GM19239 (cell line): ENCODE measurements around the gene NUB1.

Experiments
- DNase-seq: peaks from one replicate; pipeline ENCODE4 v3.0.0; 2011; ENCODE audit warnings: low spot score; ENCODE audit not compliant: insufficient read length
- FAIRE-seq: peaks from 2 replicates; lab custom pipeline; 2011; peaks lifted over from hg19 to GRCh38; lab: Jason Lieb, UNC

NUB1 gene

DNA sequence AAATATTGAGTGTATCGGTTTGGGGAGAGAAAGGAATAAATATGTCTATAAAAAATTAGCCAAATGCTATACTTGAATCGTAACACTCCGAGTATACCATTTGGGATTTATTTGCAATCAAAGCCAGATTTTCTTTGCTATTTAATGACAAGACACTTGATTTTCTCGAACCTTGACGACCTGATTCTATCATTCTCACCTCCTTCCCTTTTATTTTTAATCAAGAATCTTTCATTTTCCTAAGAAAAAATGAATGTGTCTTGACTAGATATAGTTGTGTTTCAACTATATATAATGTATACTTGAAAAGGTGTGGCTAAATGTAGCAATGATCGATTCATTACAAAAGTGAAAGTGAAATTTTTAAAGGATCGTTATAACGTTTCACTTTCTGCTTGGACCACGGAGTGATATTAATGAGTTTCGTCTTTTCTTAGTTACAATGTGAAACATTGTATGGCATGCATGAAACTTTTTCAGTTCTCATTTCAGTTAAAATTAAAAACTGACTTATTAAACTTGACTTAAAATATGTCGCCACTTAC is 562 bp downstream of the NUB1 start:
- peak; percentile 65 for FAIRE-seq
- DNase-seq = no peak

- no peak for FAIRE-seq
- no peak for DNase-seq
Measured at GRCh38 chr7:151342811-151343210, 1.2 kb downstream of the NUB1 start.

GRCh38 chr7:151343516-151343915 is 1.9 kb downstream of the NUB1 start:
- no peak for DNase-seq
- no peak for FAIRE-seq

DNA sequence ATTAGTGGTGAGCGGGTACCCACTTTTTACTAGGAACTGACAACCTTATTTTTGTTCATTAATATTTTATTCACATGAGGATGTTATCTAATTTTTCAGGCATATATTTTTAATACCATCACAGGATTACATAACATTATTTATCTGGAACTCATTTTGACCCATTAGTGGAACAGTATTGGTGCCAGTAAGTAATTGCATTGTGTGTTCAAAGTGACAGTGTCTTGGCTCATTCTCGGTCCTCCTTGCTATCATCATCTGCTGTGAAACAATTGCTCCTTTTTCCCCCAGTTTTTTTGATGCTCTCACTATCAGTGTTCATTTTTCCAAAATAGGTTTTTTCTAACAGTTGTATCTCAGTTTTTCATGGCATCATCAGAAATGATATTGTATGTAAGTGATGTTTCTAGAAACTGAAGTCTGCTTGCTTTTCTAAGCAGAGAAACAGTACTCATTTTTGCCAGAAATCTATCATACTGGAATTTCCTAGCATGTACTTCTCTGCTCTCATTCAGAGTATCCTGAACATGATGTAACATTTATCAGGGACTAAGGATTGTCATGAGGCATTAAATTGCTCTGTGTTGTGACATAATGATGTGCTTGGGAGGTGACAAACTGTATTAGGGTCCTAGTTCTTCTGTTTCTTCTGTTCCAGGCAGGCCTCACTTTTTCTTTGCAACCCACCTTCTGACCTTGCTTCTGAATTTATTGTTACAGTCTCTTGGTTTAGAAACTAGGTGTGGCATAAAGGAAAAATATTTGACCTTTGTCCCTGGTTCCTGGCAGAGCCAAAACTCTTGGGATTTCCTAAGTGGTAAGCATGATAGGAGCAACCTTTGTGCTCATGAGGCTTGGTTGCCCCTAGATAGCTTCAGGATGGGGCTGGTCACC is 4.2 kb downstream of the NUB1 start:
- no peak for DNase-seq
- no peak for FAIRE-seq

DNA sequence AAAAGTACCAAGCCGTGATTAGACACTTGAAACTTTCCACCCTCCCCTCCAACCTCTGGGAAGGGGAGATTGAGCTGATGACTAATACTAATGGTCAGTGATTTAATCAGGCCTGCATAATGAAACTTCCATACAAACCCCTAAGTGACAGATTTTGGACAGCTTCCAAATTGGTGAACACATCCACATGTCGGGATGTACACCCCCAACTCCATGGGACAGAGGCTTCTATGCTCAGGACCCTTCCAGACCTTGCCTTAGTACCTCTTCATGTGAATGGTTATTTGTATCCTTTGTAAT is 4.8 kb downstream of the NUB1 start:
- no peak for DNase-seq
- FAIRE-seq = no peak

GRCh38 chr7:151347200-151347599 is 5.6 kb downstream of the NUB1 start:
- FAIRE-seq (no peak), DNase-seq (no peak)

DNA sequence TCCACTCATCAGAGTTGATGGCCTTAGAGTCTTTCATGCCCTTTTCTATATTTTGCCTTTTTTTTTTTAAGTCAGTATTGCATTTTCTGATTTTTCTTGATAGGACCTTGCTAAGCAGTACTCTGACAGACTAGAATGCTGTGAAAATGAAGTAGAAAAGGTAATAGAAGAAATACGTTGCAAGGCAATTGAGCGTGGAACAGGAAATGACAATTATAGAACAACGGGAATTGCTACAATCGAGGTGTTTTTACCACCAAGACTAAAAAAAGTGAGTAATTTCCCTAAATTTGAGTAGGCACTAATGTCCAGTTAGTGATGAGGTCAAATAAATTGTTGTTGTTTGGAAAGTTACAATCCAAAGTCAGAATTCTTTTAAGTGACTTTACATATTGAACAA is 7.4 kb downstream of the NUB1 start:
- FAIRE-seq (no peak), DNase-seq (no peak)

DNA sequence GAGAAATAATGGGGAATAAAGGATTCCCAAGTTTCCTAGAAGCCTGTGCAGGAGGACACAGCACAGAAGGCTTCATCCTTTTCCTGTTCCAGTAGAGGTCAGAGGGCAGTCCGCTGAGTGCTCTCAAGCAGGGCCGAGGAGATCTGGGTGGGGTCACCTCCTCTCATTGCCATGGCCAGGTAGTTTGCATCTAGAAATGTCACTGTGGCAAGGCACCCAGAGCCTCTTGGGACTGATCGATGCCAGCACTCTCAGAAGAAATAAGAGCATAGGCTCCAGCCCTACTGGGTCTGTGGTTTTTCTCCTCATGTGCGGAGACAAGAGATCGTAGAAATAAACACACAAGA is 7.9 kb downstream of the NUB1 start:
- FAIRE-seq = no peak
- DNase-seq = no peak

DNA sequence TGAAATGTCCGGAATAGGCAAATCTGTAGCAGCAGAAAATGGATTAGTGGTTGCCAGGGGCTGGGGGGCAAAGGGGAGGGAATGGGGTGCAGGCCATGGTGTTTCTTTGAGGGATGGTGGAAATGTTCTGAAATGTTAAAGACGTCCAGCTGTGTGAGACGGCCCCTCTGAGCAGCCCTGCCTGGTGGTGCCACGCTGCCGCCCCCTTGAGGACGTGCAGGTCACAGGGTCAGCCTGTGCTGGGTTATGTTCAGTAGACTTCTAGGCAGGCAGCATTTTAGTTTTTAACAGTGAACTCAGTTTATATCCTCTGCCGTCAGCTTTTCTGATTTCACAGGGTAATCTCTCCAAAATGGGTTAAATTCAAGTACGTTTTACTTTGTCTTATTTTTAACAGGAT is 9.4 kb downstream of the NUB1 start:
- peak; percentile 33 for FAIRE-seq

GRCh38 chr7:151351967-151352366 is 10.4 kb downstream of the NUB1 start:
- peak; percentile 70 for FAIRE-seq
- no peak for DNase-seq

More for the DNA sequence above, 9.4 kb downstream of the NUB1 start:
- DNase-seq = no peak

DNA sequence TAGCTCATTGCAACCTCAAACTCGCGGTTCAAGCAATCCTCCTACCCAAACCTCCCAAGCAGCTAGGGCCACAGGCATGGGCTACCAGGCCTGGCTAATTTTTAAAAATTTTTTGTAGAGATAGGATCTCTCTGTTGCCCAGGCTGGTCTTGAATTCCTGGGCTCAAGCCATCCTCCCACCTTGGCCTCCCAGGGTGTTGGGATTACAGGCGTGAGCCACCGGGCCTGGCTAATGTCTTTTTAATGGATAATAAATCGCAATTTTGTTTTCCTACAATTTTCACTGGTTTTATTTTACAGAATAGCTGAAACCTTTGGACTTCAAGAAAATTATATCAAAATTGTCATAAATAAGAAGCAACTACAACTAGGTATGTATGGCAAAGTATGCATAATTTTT is 10.9 kb downstream of the NUB1 start:
- DNase-seq (no peak), FAIRE-seq (no peak)

DNA sequence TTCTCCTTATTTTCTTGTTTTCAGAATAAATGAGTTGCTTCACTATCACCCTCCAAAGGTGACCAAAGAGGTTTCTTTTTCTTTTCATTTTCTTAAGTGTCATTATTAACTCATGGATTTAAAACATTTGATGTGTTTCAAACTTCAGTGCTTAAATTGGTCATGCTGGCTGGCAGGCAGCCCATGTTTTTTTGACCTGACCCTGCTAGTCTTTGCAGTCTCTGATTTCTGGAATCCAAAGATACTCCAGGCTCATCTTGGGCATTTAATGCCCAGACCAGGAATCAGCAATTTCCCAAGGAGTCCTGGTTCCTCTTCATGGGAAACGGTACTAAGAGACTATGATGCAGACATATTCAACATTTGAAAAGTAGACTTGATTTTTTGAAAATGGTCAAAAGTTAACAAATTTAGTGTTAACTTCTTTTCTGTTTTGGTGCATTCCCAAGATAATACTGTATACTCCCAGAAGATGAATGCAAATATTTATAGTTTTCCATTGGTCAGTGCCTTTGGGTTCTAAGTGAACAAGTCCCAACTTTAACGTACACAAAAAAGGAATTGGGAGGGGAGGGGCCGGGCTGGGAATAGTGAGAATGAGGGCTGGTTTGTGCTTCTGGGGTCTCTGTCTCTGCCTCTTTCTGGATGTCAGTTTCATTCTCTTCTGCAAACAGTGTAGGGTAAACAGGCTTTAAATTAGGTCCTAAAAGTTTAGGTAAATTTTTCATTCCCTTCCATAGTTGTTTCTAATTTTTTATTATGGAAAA is 19.8 kb downstream of the NUB1 start:
- FAIRE-seq = no peak
- DNase-seq = no peak

DNA sequence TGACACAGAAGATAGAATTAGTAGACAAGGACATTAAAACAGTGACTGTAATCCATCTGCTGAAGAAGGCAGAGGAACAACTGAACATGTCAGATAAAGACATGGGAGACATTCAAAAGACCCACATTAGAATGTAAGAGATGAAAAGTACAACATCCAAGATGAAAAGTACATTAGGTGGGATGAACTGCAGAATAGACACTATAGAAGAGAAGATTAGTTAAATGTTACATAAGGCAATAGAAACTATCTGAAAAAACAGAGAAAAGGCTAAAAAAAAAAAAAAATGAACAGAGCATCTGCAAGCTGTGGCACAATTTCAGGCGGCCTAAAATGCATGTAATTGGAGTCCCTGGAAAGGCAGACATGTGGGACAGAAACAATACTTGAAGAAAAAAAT is 21.6 kb downstream of the NUB1 start:
- no peak for FAIRE-seq
- DNase-seq = no peak

DNA sequence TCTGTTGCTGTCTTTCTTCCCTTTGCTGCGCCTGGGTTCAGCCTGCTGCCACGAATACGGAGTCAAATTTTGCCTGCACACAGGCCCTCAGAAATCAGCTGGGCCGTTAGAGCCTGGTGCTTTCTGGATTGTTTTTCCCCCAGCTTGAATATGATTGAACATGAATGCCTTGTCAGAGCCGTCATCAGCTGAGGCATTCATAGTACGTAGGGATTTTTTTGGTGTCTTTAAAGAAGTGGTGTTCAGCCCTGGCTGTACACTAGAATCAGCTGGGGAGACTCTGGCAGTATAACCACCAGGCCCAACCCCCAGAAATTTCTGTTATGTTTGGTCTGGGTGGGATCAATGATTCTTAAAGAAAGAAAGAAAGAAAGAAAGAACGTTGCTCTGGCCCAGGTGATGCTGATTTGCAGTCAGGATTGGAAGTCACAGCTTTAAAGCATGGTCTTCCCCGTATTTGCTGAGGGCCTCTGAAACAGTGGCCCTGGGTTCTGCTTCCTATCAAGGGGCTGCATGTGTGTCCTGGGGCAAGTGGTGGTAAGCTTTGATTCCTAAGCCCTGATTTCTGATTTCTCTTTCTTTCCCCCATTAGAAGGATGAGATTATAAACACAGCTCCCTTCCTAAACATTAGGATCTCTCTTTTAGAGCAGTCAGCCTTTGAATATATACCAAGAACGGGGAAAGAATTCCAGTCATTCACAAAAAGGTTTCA is 24.7 kb downstream of the NUB1 start:
- DNase-seq (no peak), FAIRE-seq (no peak)

GRCh38 chr7:151366880-151367222 is 25.2 kb downstream of the NUB1 start:
- DNase-seq (no peak), FAIRE-seq (no peak)

GRCh38 chr7:151367284-151367683 is 25.7 kb downstream of the NUB1 start:
- DNase-seq (no peak), FAIRE-seq (no peak)

DNA sequence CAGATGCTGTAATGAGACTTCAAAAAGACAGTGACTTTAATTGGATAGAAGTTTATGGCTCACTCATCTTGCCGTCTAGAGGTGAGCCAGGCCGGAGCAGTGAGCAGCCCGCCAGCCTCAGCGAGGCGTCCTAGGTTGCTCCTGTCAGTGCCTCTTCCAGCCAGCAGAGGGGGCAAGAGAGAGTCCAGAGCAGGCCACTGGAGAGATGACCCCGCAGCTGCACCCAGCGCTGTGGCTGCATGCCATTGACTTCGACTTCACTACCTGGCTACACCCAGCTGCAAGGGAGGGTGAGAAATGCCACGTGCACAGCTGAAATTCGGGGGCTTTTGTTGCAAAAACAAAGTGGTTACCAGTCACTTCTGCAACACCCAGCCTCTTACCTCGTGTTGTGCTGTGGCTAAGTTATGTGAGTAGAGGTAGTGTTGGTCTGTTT is 26.5 kb downstream of the NUB1 start:
- DNase-seq (peak; percentile 75), FAIRE-seq (peak; percentile 71)

DNA sequence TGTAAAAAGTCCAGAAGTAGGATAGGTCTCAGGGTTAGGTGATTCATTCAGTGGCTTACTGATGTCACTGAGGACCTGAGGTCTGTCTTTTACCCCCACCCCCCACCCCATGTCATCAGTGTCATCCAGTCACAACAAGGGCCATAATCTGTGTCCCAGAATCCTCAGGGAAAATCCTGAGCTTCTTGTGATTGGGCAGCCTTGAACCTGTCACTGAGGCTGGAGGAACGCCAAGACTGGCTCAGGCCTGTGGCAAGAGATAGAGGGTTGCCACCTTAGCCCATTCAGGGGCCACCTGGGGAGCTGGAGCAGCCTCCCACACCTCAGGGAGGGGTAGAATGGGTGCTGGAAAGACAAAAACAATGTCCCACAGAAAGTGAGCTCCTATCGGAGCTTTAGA is 29.7 kb downstream of the NUB1 start:
- no peak for DNase-seq
- FAIRE-seq = no peak

DNA sequence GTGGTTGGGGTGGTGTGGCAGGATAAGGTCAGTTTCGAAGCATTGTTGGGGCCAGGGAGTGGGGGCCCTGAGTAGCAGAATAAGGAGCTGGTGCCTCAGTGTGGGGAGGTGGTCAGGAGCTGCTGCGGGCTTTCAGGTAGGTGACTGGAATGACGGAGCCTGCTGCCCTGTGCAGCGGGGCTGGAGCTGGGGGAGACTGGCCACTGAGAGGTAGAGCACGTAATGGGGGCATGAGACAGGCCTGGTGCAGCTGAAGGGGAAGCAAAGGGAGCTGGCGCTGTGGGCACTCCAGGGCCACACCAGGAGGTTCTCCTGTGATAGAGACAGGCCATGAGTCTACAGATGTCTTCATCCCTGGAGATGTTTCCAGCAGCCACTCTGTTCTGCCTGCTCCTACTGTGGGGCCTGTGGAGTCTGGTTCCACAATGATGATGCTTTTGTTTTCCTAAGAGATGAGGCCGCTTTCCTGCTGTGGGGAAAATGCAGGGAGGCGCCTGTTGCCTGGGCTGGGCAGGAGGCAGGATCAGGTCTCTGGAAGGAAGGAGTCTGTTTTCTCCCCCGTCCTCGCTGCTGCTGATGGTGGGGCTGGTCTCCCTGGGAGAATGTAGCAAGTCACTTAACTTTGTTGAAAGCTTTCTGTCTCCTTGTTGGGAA is 31.1 kb downstream of the NUB1 start:
- DNase-seq (no peak), FAIRE-seq (no peak)

DNA sequence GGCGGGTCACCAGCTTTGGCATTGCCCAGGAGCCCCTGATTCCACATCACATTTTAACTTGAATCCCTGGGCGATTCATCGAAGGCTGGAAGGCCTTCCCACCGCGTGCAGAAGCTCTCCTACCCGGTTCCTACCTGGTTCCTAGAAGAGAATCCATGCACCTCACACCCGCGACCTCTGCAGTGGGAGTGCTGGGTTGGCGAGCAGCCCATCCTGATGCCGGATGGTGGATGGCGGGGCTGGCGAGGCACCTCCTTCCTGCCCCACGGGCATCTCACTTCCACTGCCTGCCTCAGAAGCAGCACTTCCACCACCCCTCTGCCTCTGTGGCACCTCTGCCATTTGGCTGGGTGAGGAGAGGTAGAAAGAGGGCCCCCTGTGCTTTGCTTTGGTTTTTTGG is 32.0 kb downstream of the NUB1 start:
- no peak for DNase-seq
- FAIRE-seq = no peak
